Measurements from ENCODE around the gene MIPEP. TPM values are rescaled to one million over a fixed set of nuclear protein-coding genes. Genes with fewer than 3 reads are reported as not detected.

The MIPEP gene
- total RNA-seq, 3 donors from 2014 or later = 11.0 to 23.0 (median 20.0) TPM

GRCh38 chr13:23683084-23683483 is 206.1 kb downstream of the MIPEP start:
- TF ChIP-seq POLR2A (IDR thresholded peaks at IDR 0.05) (no peak), POLR2AphosphoS5 (IDR thresholded peaks at IDR 0.05) (no peak)
- Histone ChIP-seq H3K4me3 (no peak overlapping the region), H3K27me3 (no peaks in the 10 kb centered on the region), H3K27ac (no peak overlapping the region), H3K36me3 (no peaks in the 10 kb centered on the region), H3K9me3 (peaks cover 0 to 14% of the 10 kb centered on the region in 2 donors), H3K4me1 (no peaks in the 10 kb centered on the region)
- no peak for DNase-seq (ENCODE audit: low spot score in 2 of 2)
- intact Hi-C loops (cut with DNase I; ENCODE audit: low total_unique reads) = no loop called here

GRCh38 chr13:23680845-23681669 is 208.1 kb downstream of the MIPEP start:
- Histone ChIP-seq H3K4me3 (no peak overlapping the region), H3K27me3 (no peaks in the 10 kb centered on the region), H3K36me3 (no peaks in the 10 kb centered on the region), H3K4me1 (no peaks in the 10 kb centered on the region), H3K9me3 (peaks cover 0 to 14% of the 10 kb centered on the region in 2 donors), H3K27ac (no peak overlapping the region)
- intact Hi-C loops (cut with DNase I; ENCODE audit: low total_unique reads) = no loop called here
- no peak for TF ChIP-seq POLR2AphosphoS5 (IDR thresholded peaks at IDR 0.05)
- no peak for TF ChIP-seq POLR2A (IDR thresholded peaks at IDR 0.05)
- TF ChIP-seq CTCF (IDR thresholded peaks at IDR 0.05) = no peak
- no peak for DNase-seq (ENCODE audit: low spot score in 2 of 2)

Other genes with a start within 250 kb of the MIPEP start
- gene C1QTNF9B, start 8.1 kb upstream of the MIPEP start, total RNA-seq = under 1 TPM in 1 of 3 donors, not detected in 2; 0.32 TPM

Measured in breast epithelium (tissue), 4 donors.